HG02852 (cell line): Measurements from ENCODE around the gene TIPARP.

Source experiments
- ATAC-seq: cut with Tn5 transposase; IDR thresholded peaks from one replicate; pipeline ENCODE4 v1.9.1; 2021; ENCODE audit warnings: mild to moderate bottlenecking, moderate library complexity; ENCODE audit not compliant: unreplicated experiment

The TIPARP gene

GRCh38 chr3:156675830-156676767, 1.7 kb downstream of the TIPARP start:
- ATAC-seq = no peak

GRCh38 chr3:156676768-156677479, 2.5 kb downstream of the TIPARP start:
- no peak for ATAC-seq

- ATAC-seq = no peak
Observed at GRCh38 chr3:156677536-156677935, 3.1 kb downstream of the TIPARP start.

- ATAC-seq = no peak
Observed at GRCh38 chr3:156678197-156678596, 3.8 kb downstream of the TIPARP start.

GRCh38 chr3:156680243-156680914, 6.0 kb downstream of the TIPARP start:
- no peak for ATAC-seq

- peak; percentile 79 for ATAC-seq
Observed at GRCh38 chr3:156681002-156681401, 6.6 kb downstream of the TIPARP start.

GRCh38 chr3:156682501-156682900, 8.1 kb downstream of the TIPARP start:
- no peak for ATAC-seq

GRCh38 chr3:156682963-156683362, 8.6 kb downstream of the TIPARP start:
- ATAC-seq = no peak

- peak; percentile 28 for ATAC-seq
Observed at GRCh38 chr3:156685198-156685597, 10.8 kb downstream of the TIPARP start.

- ATAC-seq = peak; percentile 31
Observed at GRCh38 chr3:156685752-156686151, 11.4 kb downstream of the TIPARP start.

GRCh38 chr3:156687023-156687422, 12.6 kb downstream of the TIPARP start:
- ATAC-seq = no peak

GRCh38 chr3:156688632-156689452, 14.5 kb downstream of the TIPARP start:
- no peak for ATAC-seq

GRCh38 chr3:156689608-156690007, 15.2 kb downstream of the TIPARP start:
- ATAC-seq = peak; percentile 3

GRCh38 chr3:156691920-156692319, 17.5 kb downstream of the TIPARP start:
- no peak for ATAC-seq

GRCh38 chr3:156693166-156693565, 18.8 kb downstream of the TIPARP start:
- ATAC-seq = no peak

- ATAC-seq = no peak
Observed at GRCh38 chr3:156694536-156694935, 20.1 kb downstream of the TIPARP start.

- ATAC-seq = no peak
Observed at GRCh38 chr3:156702367-156702766, 28.0 kb downstream of the TIPARP start.

GRCh38 chr3:156704370-156705036, 30.1 kb downstream of the TIPARP start:
- ATAC-seq = no peak

- peak; percentile 79 for ATAC-seq
Observed at GRCh38 chr3:156705761-156706616, 31.6 kb downstream of the TIPARP start.
